GM19238 (cell line): ENCODE data around the gene C4BPB.
"Not testable (repeated sequence)": the region's sequence is repeated elsewhere in the genome, so short reads cannot be mapped to it uniquely, and the experiment has no call there.

ENCODE experiments used
- DNase-seq: peaks from one replicate; pipeline ENCODE4 v3.0.0; 2011; ENCODE audit warnings: low spot score; ENCODE audit not compliant: insufficient read length

The C4BPB gene, protein sequence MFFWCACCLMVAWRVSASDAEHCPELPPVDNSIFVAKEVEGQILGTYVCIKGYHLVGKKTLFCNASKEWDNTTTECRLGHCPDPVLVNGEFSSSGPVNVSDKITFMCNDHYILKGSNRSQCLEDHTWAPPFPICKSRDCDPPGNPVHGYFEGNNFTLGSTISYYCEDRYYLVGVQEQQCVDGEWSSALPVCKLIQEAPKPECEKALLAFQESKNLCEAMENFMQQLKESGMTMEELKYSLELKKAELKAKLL

GRCh38 chr1:207088701-207089626, at the start of gene C4BPB:
Gene C4BPB, plus strand, starts transcription at chr1:207088860. Its CDS starts 672 bp downstream, at chr1:207089532.
- no peak for DNase-seq

DNA sequence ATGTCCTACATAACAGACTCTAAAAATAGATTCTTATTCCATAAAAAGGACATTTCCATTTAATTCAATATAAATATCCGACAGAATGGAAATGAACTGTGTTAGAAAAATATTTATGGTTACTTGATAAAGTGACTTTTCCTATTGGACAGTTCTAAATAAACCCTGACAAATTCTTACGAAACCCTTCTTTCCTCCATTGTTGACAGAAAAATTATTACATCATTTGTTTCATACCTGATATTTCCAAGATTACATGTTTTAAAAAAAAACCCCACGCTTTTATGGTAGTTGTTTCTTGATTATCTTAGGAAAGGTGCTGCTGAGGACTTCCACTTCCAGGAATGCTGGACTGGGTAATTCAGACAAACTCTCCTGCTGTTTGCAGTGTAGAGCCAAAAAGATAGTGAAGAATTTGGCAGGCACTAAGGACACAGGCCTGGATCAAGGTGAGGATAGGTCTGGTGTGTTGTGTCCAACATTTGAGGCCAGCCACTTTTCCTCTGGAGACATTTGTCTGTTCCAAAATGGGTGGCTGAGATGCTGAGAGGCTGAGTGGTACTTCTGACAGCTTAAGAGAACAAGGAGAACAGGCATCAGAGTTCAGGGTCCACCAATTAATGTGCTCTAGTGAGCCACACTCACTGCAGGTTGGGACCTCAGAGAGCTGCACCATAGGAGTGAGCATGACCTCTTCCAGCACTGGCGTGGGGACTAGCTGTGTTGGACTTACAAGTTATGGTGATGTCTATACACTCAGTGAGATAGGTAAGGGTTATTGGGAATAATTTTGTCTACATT, 49.1 kb upstream of the C4BPB start:
- no peak for DNase-seq

DNA sequence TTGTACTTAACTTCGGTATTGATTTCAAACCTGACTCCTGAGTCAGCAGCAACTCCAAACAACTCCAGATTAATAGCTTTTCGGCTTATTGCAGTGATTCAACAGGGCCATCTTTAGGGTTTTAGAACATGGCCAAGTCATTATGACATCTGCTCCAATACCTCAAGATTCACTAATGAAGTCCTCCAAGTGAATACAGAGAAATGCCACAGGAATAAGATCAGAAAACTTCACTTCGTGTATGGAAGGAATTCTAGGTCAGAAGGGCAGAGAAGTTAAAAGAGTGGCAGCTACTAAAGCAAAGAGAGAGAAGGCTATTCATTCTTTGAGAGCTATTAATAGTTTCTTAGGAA, 48.5 kb upstream of the C4BPB start:
- no peak for DNase-seq

GRCh38 chr1:207041397-207041796, 47.3 kb upstream of the C4BPB start:
- DNase-seq, result not testable (repeated sequence)

- DNase-seq, result no peak
These were observed 43.2 kb upstream of the C4BPB start for GRCh38 chr1:207045453-207045852.

GRCh38 chr1:207047505-207047904, 41.2 kb upstream of the C4BPB start:
- no peak for DNase-seq

- no peak for DNase-seq
These were observed 40.6 kb upstream of the C4BPB start for GRCh38 chr1:207048041-207048440.

- DNase-seq, result no peak
These were observed 39.6 kb upstream of the C4BPB start for GRCh38 chr1:207049054-207049453.

- DNase-seq, result no peak
These were observed 39.1 kb upstream of the C4BPB start for GRCh38 chr1:207049514-207049913.

DNA sequence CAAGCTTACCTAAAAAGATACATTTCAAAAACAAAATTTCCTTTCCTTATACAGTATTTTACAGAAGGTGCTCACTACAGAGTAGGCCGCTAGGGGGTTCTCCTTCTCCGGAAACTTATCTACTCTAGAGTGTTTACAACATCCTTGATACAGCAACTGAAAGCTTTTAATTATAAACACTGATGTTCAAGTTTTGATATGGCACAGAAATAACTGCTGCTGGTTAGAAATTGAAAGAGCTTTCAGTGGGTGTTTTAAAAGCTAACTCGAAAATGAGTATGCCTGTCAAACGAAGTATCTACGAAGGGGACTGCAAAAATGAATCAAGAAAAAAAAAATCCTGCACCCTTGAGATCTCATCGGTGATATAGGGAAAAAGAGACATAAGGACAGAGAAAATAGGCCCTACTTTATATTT, 38.7 kb upstream of the C4BPB start:
- DNase-seq, result peak; percentile 29

DNA sequence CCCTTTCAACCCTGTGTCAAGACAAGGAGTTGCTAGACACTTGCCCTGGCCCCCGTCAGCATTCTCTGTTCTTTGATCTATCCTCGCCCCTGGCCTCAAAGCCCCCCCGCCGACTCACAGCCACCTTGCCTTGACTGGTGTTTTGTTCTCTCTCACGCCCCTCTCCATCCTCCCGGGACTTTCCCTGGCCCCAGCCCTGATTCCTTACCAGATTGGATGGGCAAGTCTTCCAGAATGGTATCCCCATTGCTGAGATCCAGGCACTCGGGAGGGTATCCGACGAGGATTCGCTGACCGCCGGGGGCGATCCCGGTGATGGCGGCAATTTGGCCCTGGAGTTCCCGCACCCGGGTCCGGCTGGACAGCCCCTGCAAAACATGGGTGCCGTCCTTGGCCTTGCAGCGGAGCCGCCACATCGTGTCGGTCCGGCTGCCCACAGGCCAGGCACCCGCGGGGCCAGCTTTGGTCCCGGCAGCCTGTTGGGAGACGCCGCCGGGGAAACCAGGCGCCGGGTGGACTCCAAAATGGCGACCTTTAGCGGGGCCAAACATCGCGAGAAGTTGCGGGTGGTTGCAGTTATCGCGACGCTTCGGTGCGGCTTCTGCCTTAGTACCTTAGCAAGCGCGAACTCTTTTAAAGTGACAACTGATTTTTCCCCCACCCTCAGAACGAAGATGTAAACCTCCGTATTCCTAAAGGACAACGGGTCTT, 38.0 kb upstream of the C4BPB start:
- peak; percentile 70 for DNase-seq

- no peak for DNase-seq
These were observed 37.3 kb upstream of the C4BPB start, which contains the start of gene YOD1 for GRCh38 chr1:207051191-207051943. Gene YOD1, minus strand, starts transcription at chr1:207051208. Its CDS starts 178 bp downstream, at chr1:207051030.

DNA sequence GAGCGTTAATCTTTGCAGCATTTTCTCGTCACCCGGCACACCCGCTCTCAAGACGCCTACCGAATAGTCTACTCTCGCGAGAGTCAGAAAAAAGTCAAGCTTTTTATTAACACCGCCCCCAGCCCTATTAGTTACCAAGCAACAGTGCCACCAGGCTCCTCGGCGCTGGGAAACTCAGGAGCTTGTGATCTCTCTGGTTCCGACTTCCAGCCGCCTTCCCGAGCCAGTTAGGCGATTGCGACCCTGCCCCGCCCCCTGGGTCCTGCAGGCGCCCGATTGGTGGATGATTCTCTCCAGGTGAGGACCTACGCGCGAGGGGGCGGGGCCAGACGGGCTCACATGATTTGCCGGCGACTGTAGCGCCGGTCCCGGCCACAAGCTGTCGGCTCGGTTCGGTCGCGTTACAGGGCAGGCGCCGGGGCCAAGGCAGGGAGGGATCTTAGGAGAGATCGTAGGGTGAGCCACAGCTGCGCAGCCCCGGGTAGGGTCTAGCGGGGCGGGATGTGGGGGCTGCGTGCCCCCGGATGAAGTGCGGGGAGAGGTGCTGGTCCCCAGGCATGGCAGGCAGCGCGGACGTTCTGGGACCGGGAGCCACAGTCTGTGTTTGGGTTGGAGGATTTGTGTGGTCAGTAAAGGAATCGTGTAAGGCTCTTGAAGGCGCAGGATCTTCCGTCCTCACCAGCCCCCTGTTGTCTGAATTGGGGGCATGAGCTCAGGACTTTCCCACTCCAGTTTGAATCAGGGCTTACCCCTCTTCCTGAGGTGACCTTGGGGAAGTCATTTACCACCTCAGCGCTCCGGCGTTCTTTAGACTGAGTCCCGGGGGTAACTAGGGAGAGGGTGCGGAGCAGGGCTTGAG, 35.5 kb upstream of the C4BPB start, which contains the start of gene PFKFB2:
Gene PFKFB2, plus strand, starts transcription at position 365 of the 859 bp plus-strand sequence. CDS start 1,443 bp downstream, outside the sequence.
- peak; percentile 85 for DNase-seq

DNA sequence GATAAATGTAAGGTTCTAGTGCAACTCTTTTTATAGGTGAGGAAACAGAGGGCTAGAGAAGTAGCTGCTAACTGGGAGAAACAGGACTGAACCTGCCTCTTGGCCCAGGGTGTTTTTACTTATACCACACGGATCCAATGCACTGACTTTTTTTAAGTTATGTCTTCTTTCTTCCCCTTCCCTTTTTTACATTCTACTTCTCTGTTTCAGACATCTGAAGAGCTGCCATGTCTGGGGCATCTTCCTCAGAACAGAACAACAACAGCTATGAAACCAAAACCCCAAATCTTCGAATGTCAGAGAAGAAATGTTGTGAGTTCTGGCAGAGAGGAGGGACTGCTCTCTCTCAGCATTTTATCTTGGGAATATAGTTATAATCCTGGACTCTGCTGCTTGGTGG, 34.2 kb upstream of the C4BPB start:
- no peak for DNase-seq

DNA sequence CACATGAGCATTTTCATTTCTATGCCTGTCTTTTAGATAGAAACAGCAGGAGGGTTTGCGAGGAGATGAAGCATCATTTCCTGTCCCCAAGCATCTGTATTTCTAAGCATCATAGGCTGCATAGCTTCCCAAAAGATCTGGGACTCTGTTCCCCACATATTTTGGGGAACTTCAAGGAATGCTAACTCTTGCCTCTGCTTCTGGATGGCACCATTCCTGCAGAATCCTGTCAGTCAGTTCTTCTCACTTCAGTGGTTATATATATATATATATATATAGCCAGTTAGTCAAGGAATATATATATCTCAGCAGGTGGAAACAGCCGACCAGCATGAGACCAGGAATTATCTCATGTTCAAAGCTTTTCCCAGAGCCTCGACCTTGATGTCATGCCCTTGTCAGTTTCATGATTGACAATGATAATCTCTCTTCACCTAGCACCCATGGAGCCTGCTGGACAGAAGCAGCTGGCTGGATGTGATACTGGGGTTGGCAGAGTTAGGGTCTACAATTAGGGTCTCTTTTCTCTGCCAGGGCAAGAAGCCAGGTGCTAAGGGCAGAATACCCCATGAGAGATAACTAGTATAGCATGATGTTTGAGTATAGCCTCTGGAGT, 33.2 kb upstream of the C4BPB start:
- DNase-seq, result no peak

GRCh38 chr1:207056673-207057072, 32.0 kb upstream of the C4BPB start:
- DNase-seq, result no peak

GRCh38 chr1:207058252-207058651, 30.4 kb upstream of the C4BPB start:
- DNase-seq, result no peak
